RWPE1 (cell line): ENCODE data around the gene XPR1.

ENCODE experiments used
- CTCF ChIA-PET: fragments of 350-600 bp; sonication (Branson Sonifier 250); formaldehyde crosslinking; extraction: SDS; loops from one replicate; lab custom pipeline; 2021; lab: Yijun Ruan, JAX
- POLR2A ChIA-PET: fragments of 400-600 bp; formaldehyde crosslinking; extraction: SDS; loops from one replicate; lab custom pipeline; 2020; ENCODE audit warnings: antibody characterized with exemption; ENCODE audit not compliant: low non-redundant PET; lab: Yijun Ruan, JAX
- DNase-seq: peaks from one replicate; pipeline ENCODE4 v3.0.0; 2012; ENCODE audit warnings: low spot score
- H3K27ac ChIP-seq: fragments of 450-650 bp; 2 replicates; pipeline ENCODE4 v1.5.1; 2017
- CTCF ChIP-seq: fragments of 450-650 bp; conservative IDR thresholded peaks from 2 replicates; pipeline ENCODE4 v1.5.1; 2017; ENCODE audit warnings: low read depth, mild to moderate bottlenecking

Gene XPR1

GRCh38 chr1:180892272-180892671 lies 260.4 kb downstream of the XPR1 start:
- no peak overlapping the region for H3K27ac ChIP-seq
- ChIA-PET POLR2A (no interaction called here), CTCF (no interaction called here)
- no peak for TF ChIP-seq CTCF
- DNase-seq: no peak

DNA sequence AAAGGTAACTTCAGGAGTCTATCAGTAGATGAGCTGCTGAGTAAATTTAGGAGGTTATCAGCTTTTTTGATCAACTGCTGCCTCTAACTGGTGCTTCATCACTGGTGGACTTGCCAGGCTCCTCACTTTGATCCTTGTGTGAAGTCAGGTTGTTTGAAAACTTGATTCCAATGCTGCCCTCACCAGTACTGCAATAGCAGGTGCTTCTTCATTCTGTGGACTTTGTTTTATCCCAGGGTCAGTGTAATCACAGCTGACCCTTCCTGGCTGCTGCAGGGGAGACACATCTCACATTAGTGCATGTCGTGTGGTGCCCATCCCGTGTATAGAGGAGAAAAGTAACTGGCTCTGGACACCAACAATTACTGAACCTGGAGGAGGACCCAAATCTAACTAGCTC lies 260.9 kb downstream of the XPR1 start:
- CTCF ChIA-PET: no interaction called here

GRCh38 chr1:180893614-180894013 lies 261.8 kb downstream of the XPR1 start:
- ChIA-PET CTCF (interaction anchor here (0.6 kb wide), 1 partner anchor 175 kb away, joined by 4 read pairs; no protein-coding TSS in a partner anchor), POLR2A (no interaction called here)
- no peak overlapping the region for H3K27ac ChIP-seq
- TF ChIP-seq CTCF: no peak
- DNase-seq: no peak

More for the DNA sequence above, 260.9 kb downstream of the XPR1 start:
- TF ChIP-seq CTCF: no peak
- H3K27ac ChIP-seq: no peak overlapping the region
- POLR2A ChIA-PET: no interaction called here
- DNase-seq: no peak

DNA sequence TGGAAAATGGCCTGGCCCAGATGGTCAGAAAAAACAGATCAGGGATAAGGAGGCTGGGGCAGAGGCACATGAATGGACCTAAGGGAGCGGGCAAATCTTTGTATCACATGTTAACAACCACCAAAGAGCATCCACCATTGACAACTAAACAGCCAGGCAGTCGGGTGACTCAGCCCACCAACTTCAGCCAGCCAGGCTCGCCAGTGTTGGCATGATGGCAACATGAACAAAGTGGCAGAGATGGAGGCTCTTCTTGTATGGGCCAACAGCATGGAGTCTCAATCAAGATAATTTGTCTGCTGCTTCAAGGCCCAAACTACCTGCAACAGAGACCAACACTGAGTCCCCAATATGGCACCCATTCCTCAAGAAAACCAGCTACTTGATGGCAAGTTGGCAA lies 264.3 kb downstream of the XPR1 start:
- CTCF ChIA-PET: interaction anchor here (0.6 kb wide), 1 partner anchor 34 kb away, joined by 3 read pairs; no protein-coding TSS in a partner anchor
- POLR2A ChIA-PET: no interaction called here
- no peak overlapping the region for H3K27ac ChIP-seq
- TF ChIP-seq CTCF: no peak
- no peak for DNase-seq

DNA sequence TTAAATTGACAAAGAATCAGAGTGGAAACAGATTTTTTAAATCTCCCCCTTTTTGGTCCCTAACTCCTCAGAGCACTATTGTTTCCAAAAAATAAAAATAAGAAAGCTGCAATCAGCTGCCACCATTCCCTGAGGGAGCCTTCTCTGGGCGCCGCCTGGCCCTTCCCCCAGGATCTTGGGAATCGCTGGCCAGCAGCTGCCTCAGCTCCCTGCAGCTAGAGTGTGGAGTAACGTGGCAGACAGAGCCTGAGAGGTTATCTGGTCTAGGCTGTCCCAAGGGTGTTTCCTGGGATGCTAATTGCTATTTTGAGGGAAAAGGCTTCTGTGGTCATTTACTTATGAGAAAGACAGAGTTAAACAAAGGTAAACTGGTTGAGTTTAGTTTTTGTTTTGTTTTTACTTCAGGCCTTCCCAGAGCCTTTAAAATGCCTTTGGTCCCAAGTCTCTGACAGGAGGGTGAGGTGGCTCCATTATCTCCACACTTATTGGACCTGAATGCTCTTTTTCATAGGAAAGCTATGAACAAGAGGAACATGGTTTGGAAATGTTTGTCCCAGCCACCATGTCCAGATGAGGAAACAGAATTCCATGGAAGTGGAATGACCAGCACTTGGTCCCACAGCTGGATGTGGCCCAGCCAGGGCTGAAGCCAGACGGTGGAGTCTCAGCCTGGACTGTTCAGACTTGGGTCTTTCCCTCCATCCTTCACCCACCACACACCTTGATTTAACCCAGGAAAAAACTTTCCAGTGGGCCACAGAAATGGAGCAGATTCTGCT lies 266.8 kb downstream of the XPR1 start:
- DNase-seq: no peak
- TF ChIP-seq CTCF: no peak
- ChIA-PET CTCF (interaction anchor here (0.7 kb wide), 1 partner anchor 417 kb away, joined by 3 read pairs; no protein-coding TSS in a partner anchor), POLR2A (no interaction called here)
- H3K27ac ChIP-seq: no peak overlapping the region

- TF ChIP-seq CTCF: no peak
- H3K27ac ChIP-seq: no peak overlapping the region
- no peak for DNase-seq
- POLR2A ChIA-PET: no interaction called here
- CTCF ChIA-PET: interaction anchor here (0.6 kb wide), 1 partner anchor 35 kb away, joined by 5 read pairs; no protein-coding TSS in a partner anchor
Measured at GRCh38 chr1:180899262-180899661, 267.4 kb downstream of the XPR1 start.
